ENCODE measurements around the gene ITGB1BP1.

Gene ITGB1BP1

GRCh38 chr2:9377461-9378097 is 45.7 kb downstream of the ITGB1BP1 start:
- DNase-seq (ENCODE audit: low spot score): no peak

GRCh38 chr2:9375857-9376428 is 47.4 kb downstream of the ITGB1BP1 start:
- DNase-seq (ENCODE audit: low spot score): no peak

- DNase-seq (ENCODE audit: low spot score): no peak
Measured at GRCh38 chr2:9374071-9374730, 49.1 kb downstream of the ITGB1BP1 start.

GRCh38 chr2:9373476-9373875 is 49.9 kb downstream of the ITGB1BP1 start:
- DNase-seq (ENCODE audit: low spot score): no peak

GRCh38 chr2:9373047-9373446 is 50.3 kb downstream of the ITGB1BP1 start:
- peak; percentile 50 for DNase-seq (ENCODE audit: low spot score)

- DNase-seq (ENCODE audit: low spot score): no peak
Measured at GRCh38 chr2:9370746-9371145, 52.6 kb downstream of the ITGB1BP1 start.

- DNase-seq (ENCODE audit: low spot score): no peak
Measured at GRCh38 chr2:9366026-9366425, 57.3 kb downstream of the ITGB1BP1 start.

- DNase-seq (ENCODE audit: low spot score): no peak
Measured at GRCh38 chr2:9365498-9366019, 57.8 kb downstream of the ITGB1BP1 start.

GRCh38 chr2:9364791-9365497 is 58.4 kb downstream of the ITGB1BP1 start:
- DNase-seq (ENCODE audit: low spot score): no peak

GRCh38 chr2:9364373-9364772 is 59.0 kb downstream of the ITGB1BP1 start:
- no peak for DNase-seq (ENCODE audit: low spot score)

- no peak for DNase-seq (ENCODE audit: low spot score)
Measured at GRCh38 chr2:9360701-9361100, 62.6 kb downstream of the ITGB1BP1 start.

GRCh38 chr2:9360110-9360509 is 63.2 kb downstream of the ITGB1BP1 start:
- no peak for DNase-seq (ENCODE audit: low spot score)

- no peak for DNase-seq (ENCODE audit: low spot score)
Measured at GRCh38 chr2:9359463-9359862, 63.9 kb downstream of the ITGB1BP1 start.

- DNase-seq (ENCODE audit: low spot score): no peak
Measured at GRCh38 chr2:9358846-9359245, 64.5 kb downstream of the ITGB1BP1 start.

GRCh38 chr2:9356261-9356660 is 67.1 kb downstream of the ITGB1BP1 start:
- no peak for DNase-seq (ENCODE audit: low spot score)

GRCh38 chr2:9355716-9356115 is 67.6 kb downstream of the ITGB1BP1 start:
- no peak for DNase-seq (ENCODE audit: low spot score)

GRCh38 chr2:9355270-9355669 is 68.1 kb downstream of the ITGB1BP1 start:
- DNase-seq (ENCODE audit: low spot score): no peak

GRCh38 chr2:9354318-9354717 is 69.0 kb downstream of the ITGB1BP1 start:
- no peak for DNase-seq (ENCODE audit: low spot score)
